ENCODE results near the gene SYPL1.

The SYPL1 gene

DNA sequence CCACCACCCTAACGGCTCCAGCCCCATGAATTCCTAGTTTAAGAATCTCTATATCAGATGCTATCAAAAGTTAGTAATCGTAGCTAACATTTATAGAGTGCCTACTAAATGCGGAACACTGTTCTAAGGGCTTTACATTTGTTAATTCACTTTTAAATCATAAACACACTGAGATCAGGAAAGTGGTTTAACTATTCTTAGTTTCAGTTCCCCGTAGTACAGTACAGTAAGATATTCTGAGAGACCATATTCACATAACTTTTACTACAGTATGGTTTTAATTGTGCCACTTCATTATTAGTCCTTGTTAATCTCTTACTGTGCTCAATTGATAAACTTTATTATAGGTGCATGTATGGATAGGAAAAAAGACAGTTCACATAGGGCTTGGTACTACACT, 22.5 kb downstream of the SYPL1 start:
- no peak for DNase-seq

GRCh38 chr7:106088014-106088413, 24.1 kb downstream of the SYPL1 start:
- no peak for DNase-seq

GRCh38 chr7:106086062-106086461, 26.1 kb downstream of the SYPL1 start:
- DNase-seq: no peak

GRCh38 chr7:106085015-106085414, 27.1 kb downstream of the SYPL1 start:
- no peak for DNase-seq

GRCh38 chr7:106083717-106084116, 28.4 kb downstream of the SYPL1 start:
- DNase-seq: no peak

DNA sequence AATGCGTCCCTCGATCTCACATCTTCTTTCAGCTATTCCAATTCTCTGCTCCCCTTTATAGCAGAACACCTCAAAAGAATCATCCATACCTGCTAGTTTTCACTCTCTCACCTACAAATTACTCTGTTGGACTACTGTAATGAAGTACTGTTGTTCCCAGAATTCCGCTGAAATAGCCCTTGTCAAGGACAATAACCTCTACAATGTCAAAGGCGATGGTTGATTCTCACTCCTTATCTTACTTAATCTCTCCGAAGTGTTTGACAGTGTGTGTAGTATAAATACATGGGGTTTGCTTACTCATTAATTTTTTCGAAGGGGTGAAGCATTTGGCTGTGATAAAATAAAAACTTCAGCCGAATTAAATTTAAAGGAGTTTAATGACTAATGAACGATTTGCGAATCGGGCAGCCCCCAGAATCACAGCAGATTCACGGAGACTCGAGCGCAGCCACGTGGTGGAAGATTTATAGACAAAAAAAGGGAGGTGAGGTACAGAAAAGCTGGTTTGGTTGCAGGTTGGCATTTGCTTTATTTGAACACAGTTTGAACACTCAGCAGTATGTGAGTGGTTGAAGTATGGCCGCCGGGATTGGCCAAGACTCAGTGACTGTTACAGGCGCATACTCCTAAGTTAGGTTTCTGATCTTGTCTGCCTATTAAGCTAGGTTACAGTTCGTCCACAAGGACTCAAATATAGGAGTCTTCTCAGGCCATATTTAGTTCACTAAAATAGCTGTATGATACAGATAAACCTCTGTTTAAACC, 29.8 kb downstream of the SYPL1 start:
- DNase-seq: no peak

DNA sequence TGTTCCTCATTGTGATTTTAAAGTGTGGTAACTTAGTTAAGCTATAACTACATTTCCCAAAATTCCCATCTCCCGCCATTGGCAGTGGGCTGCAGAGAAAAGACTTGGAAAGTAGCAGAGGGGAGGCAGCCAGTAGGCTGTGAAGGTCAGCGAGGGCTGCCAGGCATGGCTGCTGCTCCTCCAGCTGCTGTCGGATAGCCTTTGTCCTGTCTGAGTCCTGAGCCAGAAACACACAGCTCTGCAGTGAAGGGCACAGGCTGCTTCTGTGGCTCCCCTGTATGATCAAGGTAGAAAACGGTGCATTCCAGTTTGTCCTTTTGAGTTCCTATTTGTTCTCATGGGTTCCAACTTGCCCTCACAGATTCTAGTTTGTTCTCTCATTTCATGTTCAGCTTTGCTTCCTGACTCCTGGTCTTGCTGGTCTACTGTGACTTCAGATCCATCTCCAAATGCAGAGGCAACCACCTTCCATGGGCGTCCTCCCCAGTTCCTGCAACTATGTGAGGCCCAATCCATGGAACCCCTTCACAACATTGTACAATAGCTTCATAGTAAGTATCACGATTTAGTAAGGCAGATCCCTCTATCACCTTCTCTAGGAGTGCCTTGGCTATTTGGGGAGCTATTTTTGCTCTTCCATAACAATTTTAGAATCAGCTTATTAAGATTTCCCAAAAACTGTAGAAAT, 31.7 kb downstream of the SYPL1 start:
- no peak for DNase-seq

- DNase-seq: no peak
Observed at GRCh38 chr7:106076537-106076936, 35.6 kb downstream of the SYPL1 start.

- no peak for DNase-seq
Observed at GRCh38 chr7:106075937-106076336, 36.2 kb downstream of the SYPL1 start.

DNA sequence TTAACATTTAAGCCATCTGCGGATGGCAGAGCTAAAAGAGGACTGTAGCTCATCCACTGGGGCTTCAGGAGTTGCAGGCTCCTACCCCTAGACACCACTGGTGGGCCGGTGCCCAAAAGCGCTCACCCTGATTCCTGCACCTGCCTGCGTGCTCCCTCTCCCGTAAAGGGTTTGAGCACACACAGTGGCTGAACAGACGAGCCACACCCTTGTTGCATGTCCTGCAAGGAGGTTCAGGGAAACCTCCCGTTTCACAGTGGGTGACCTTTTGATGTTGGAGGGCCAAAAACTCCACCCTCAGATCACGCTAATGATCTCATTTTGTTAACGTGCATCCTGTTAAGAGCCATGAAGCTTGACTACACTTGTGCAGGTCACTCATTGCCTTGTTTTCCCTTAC, 37.9 kb downstream of the SYPL1 start:
- DNase-seq: no peak

DNA sequence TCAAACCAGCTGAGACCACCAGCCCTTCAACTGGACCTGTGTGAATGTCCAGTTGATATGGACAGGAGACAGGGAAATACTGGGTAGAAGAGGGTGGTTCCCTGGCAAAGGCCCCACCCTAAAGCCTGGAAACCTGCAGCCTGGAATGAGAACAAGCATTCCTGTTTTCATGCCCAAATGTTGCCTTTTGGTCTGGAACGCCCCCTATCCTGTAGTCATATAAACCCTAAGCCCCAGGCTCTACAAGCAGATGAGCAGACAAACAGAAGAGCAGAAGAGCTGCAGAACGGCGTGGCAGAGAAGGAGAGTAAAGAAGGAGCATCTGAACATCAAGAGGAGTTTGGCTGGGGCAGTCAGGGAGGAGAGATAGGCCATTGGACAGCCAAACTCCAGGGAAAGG, 38.4 kb downstream of the SYPL1 start:
- DNase-seq: no peak

GRCh38 chr7:106072715-106073091, 39.4 kb downstream of the SYPL1 start:
- no peak for DNase-seq

DNA sequence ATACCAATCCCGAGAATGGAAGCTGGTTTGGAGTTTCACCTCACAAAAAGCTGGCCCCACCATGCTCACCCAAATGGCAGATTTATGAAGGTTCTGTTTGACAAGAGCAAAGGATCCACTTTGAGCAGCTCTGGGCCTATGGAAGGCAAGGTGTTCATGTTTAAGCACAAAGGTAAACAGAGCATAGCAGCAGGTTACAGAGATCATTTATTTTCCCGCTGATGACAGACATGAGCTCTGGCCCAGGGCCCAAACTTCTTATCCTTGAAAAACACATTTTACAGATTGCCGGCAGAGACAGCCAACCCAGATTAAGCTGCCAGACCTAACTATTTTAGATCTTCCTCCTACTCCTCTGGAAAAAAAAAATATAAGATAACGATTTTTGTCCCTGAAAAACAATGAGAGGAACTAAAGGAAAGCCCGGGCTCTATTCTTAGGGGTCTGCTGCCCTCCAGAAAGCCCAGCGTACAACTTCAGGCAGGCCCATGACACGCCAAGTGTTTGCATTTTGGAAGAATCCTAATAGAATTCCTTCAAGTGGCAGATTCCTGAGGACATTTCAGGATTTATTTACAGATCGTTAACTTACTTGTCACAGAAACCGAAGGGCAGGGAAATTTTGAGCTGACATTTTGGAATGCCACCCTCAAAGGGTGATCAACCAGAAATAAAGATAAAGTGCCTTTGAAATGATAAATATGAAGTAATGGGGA, 40.0 kb downstream of the SYPL1 start:
- no peak for DNase-seq

DNA sequence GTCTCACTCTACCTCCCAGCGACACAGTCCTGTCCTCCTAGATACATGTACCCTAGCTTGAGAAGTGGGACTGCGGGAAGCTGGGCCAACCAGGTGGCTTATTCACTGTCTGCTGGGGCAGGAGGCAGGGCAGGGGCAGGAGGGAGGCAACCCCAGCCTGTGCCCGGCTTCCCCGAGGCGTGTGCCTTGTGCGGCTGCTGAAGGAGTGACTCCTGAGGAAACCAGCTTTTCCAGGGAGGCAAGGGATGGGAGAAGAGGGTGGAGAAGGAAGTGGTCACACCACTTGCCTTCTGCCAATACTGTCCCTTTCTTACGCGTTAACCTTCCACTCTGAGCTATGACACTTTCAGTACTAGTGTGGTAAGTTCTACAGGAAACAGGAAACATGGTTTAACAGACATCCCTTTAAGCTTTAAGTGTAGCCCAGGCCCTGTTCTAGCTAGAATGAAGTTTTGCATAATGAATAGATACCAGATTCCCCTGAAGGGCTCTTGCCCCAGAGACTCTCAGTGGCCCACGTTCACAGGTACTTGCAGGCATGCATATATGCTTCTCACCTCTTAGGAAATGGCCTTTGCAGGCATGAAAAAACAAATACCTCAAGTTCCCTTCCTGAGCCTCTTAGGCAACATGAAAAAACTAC, 40.6 kb downstream of the SYPL1 start:
- DNase-seq: peak in 1 of 2 donors; percentile 93

- no peak for DNase-seq
Observed at GRCh38 chr7:106070567-106071254, 41.4 kb downstream of the SYPL1 start.

GRCh38 chr7:106070201-106070551, 41.9 kb downstream of the SYPL1 start:
- no peak for DNase-seq

- DNase-seq: no peak
Observed at GRCh38 chr7:106069471-106070200, 42.5 kb downstream of the SYPL1 start.

DNA sequence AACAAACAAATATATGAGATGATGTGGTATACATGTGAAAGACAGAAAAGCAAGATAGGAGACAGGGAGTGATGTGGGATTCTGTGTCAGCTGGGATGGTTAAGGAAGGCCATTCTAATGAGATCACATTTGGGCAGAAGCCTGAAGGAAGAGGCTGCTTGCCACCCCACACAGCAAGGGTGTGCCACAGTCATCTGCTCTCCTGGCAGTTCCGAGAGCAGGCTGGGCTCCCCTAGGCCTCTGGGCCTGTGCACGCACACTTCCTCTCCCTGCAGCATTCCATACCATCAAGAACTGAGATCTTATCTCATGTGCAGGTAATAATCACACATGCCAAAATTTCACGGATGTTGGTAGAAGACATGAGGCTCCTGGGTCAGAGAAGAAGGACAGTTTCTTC, 43.1 kb downstream of the SYPL1 start:
- DNase-seq: no peak

DNA sequence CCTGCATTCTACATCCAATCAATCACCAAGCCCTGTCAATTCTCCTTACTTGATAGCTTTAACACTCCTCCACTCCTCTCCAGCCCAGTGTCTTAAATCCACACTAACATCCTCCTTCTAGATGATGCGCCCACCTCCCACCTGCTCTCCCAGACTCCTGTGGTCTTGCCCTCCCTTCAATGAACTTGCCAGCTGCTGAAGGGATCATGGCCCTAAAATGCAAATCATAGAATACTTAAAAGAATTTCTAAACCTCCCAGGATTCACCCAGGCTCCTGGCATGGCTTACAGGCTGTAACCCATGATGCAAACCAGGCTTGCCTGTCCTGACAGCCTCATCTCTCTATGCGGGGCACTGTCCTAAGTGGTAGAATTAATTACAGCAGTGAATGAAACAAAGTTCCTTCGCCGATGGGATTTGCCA, 43.6 kb downstream of the SYPL1 start:
- no peak for DNase-seq

DNA sequence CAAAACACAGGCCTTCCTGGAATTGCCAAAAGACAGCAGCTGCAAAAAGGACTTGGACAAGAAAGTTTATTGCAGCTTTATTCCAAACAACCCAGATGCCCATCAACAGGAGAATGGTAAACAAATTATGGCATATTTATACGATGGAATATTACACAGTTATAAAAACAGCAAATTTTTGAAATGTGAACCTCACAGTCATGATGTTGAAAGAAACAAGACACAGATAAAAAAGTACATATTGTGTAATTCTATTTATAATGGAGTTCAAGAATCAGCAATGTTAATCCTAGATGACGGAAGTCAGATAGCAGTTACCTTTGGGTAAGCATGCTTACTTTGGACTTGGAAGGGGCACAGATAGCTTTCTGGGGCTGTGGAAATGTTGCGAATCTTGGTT, 44.4 kb downstream of the SYPL1 start:
- no peak for DNase-seq

GRCh38 chr7:106065575-106066500, 46.3 kb downstream of the SYPL1 start:
- DNase-seq: no peak

All from bone marrow (tissue), 2 donors.